NB4 (cell line): ENCODE results near the gene VPREB3.

Experiments used
- DNase-seq: peaks from one replicate; pipeline ENCODE4 v3.0.0; 2010; ENCODE audit warnings: low read depth
- H3K4me3 ChIP-seq: one replicate; pipeline ENCODE4 v1.5.1; 2011; ENCODE audit warnings: mild to moderate bottlenecking, low read depth, low read length, moderate library complexity
- CTCF ChIP-seq: IDR thresholded peaks from one replicate; pipeline ENCODE4 v1.5.1; 2012; ENCODE audit warnings: low read depth, low read length
- MYC ChIP-seq: IDR thresholded peaks from 2 replicates; pipeline ENCODE4 v1.6.1; 2011; ENCODE audit warnings: low read depth, low read length
- POLR2A ChIP-seq: IDR thresholded peaks from 2 replicates; pipeline ENCODE4 v1.6.1; 2011; ENCODE audit warnings: mild to moderate bottlenecking; ENCODE audit not compliant: insufficient read length; ENCODE audit errors: extremely low read depth
- TF ChIP-seq, protein P1 (sequence below): IDR thresholded peaks from 2 replicates; pipeline ENCODE4 v1.6.1; 2011; ENCODE audit warnings: low read depth, low read length

Gene VPREB3

DNA sequence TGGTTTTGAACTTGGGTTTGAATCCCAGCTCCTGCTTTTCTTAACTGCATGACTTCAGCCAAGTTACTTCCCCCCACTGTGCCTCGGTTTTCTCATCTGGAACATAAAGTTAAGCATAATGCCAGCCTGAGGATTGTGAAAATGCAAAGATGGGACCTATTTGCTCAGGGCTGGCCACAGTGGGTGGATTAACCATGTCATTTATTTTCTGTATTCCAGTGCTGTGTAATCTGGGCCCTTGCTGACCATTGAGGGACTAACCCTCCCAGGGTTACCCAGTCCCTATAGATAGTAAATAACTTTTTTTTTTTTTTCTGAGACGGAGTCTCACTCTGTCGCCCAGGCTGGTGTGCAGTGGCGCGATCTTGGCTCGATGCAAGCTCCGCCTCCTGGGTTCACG lies 1.5 kb upstream of the VPREB3 start:
- no peak for DNase-seq
- no peak overlapping the region for H3K4me3 ChIP-seq
- TF ChIP-seq MYC (no peak), CTCF (no peak), POLR2A (no peak)
- TF ChIP-seq, protein P1, sequence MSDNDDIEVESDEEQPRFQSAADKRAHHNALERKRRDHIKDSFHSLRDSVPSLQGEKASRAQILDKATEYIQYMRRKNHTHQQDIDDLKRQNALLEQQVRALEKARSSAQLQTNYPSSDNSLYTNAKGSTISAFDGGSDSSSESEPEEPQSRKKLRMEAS: no peak

- no peak overlapping the region for H3K4me3 ChIP-seq
- no peak for DNase-seq
Observed at GRCh38 chr22:23754980-23755636, 883 bp upstream of the VPREB3 start.

GRCh38 chr22:23753385-23753784 lies 840 bp downstream of the VPREB3 start:
- H3K4me3 ChIP-seq: no peak overlapping the region

More at GRCh38 chr22:23754980-23755636, 883 bp upstream of the VPREB3 start:
- TF ChIP-seq, protein P1: no peak
- TF ChIP-seq CTCF: no peak
- no peak for TF ChIP-seq MYC
- TF ChIP-seq POLR2A: no peak

DNA sequence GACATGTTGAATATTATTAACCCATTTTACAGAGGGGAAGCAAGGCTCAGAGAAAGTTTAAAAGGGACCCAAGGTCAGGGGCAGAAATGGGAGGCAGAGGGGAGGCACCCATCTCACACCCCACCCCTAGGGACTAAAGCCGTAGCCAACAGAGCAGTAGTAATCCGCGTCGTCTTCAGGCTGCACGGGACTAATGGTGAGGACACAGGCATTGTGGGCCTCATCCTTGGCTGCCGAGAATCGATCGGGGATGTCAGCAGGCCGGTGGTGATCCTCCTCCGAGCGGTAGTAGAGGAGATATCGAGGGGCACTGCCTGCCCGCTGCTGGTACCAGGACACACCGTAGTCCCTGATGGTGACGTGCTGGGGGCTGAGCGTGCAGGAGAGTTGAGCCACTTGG lies 1.5 kb downstream of the VPREB3 start:
- TF ChIP-seq MYC: no peak
- no peak for TF ChIP-seq POLR2A
- TF ChIP-seq CTCF: no peak
- TF ChIP-seq, protein P1: no peak
- H3K4me3 ChIP-seq: no peak overlapping the region

More at GRCh38 chr22:23753385-23753784, 840 bp downstream of the VPREB3 start:
- peak; percentile 59 for DNase-seq
- TF ChIP-seq, protein P1: no peak
- no peak for TF ChIP-seq POLR2A
- no peak for TF ChIP-seq MYC
- TF ChIP-seq CTCF: no peak

GRCh38 chr22:23752090-23752691 lies 2.0 kb downstream of the VPREB3 start:
- TF ChIP-seq MYC (no peak), POLR2A (no peak), CTCF (no peak)
- TF ChIP-seq, protein P1: no peak
- no peak overlapping the region for H3K4me3 ChIP-seq
- peak; percentile 80 for DNase-seq

More for the DNA sequence above, 1.5 kb downstream of the VPREB3 start:
- no peak for DNase-seq
